BE2C (cell line): ENCODE results near the gene ADGRD2.

Experiments used
- DNase-seq: peaks from one replicate; pipeline ENCODE4 v3.0.0-alpha.2; 2020
- H3K27me3 ChIP-seq: fragments of 250-450 bp; sonication (Bioruptor Pico); 2 replicates; pipeline ENCODE4 v1.5.1; 2020; ENCODE audit warnings: mild to moderate bottlenecking
- H3K36me3 ChIP-seq: fragments of 250-450 bp; sonication (Bioruptor Pico); 2 replicates; pipeline ENCODE4 v1.5.1; 2020; ENCODE audit warnings: mild to moderate bottlenecking
- H3K4me1 ChIP-seq: fragments of 250-450 bp; sonication (Bioruptor Pico); 2 replicates; pipeline ENCODE4 v1.5.1; 2020
- H3K4me3 ChIP-seq: 2 replicates; pipeline ENCODE4 v1.5.1; 2011; ENCODE audit warnings: low read depth, low read length
- H3K9me3 ChIP-seq: fragments of 250-450 bp; sonication (Bioruptor Pico); 2 replicates; pipeline ENCODE4 v1.5.1; 2020
- CTCF ChIP-seq: IDR thresholded peaks from 2 replicates; pipeline ENCODE4 v1.5.1; 2012; ENCODE audit warnings: mild to moderate bottlenecking, low read depth, low read length

Gene ADGRD2

GRCh38 chr9:124500796-124501611 lies 50.8 kb downstream of the ADGRD2 start:
- Histone ChIP-seq H3K4me3 (no peak overlapping the region), H3K36me3 (no peaks in the 10 kb centered on the region), H3K27me3 (peaks cover 46% of the 10 kb centered on the region), H3K9me3 (no peaks in the 10 kb centered on the region), H3K4me1 (no peaks in the 10 kb centered on the region)
- TF ChIP-seq CTCF = no peak
- no peak for DNase-seq

- no peaks in the 10 kb centered on the region for H3K36me3 ChIP-seq
- no peak overlapping the region for H3K4me3 ChIP-seq
- no peak for DNase-seq
- H3K9me3 ChIP-seq = no peaks in the 10 kb centered on the region
- H3K27me3 ChIP-seq = peaks cover 48% of the 10 kb centered on the region
- no peak for TF ChIP-seq CTCF
- no peaks in the 10 kb centered on the region for H3K4me1 ChIP-seq
These were observed 51.6 kb downstream of the ADGRD2 start for GRCh38 chr9:124501771-124502320.

- H3K4me3 ChIP-seq = no peak overlapping the region
- no peak for TF ChIP-seq CTCF
- no peaks in the 10 kb centered on the region for H3K9me3 ChIP-seq
- DNase-seq = no peak
- H3K4me1 ChIP-seq = no peaks in the 10 kb centered on the region
- peaks cover 48% of the 10 kb centered on the region for H3K27me3 ChIP-seq
- H3K36me3 ChIP-seq = no peaks in the 10 kb centered on the region
These were observed 52.8 kb downstream of the ADGRD2 start for GRCh38 chr9:124502711-124503702.

GRCh38 chr9:124503713-124504529 lies 53.7 kb downstream of the ADGRD2 start:
- Histone ChIP-seq H3K27me3 (peaks cover 48% of the 10 kb centered on the region), H3K9me3 (no peaks in the 10 kb centered on the region), H3K36me3 (no peaks in the 10 kb centered on the region), H3K4me3 (no peak overlapping the region), H3K4me1 (no peaks in the 10 kb centered on the region)
- DNase-seq = no peak
- no peak for TF ChIP-seq CTCF

GRCh38 chr9:124504530-124505005 lies 54.3 kb downstream of the ADGRD2 start:
- TF ChIP-seq CTCF = no peak
- no peaks in the 10 kb centered on the region for H3K4me1 ChIP-seq
- no peaks in the 10 kb centered on the region for H3K36me3 ChIP-seq
- no peaks in the 10 kb centered on the region for H3K9me3 ChIP-seq
- H3K4me3 ChIP-seq = no peak overlapping the region
- DNase-seq = no peak
- peaks cover 48% of the 10 kb centered on the region for H3K27me3 ChIP-seq
